ENCODE data around the gene TRAPPC12.

DNA sequence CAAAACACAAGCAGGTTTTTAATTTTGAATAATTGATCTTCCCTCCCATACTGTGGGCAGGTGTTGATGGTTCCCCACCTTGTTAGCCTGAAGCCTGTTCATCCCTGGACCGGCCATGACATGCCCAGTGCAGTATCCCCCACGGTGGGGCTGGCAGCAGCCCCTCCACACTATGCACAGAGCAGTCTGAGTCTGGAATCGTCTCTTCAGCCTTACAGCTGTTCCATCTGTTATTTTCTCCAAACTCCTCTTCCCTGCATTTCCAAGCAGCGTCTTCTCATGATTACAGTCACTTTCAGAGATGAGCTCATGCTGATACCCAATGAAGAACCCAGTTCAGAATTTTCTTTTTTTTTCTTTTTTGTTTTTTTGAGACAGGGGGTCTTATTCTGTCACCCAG lies 71.7 kb downstream of the TRAPPC12 start:
- TF ChIP-seq CTCF (IDR thresholded peaks at IDR 0.05 in 4 of 5, conservative IDR thresholded peaks at IDR 0.05 in 1 of 5) (no peak), POLR2A (IDR thresholded peaks at IDR 0.05) (no peak)
